Fibroblast of lung (primary cell): ENCODE measurements around the gene ARHGAP5.

Experiments used
- EZH2 ChIP-seq: IDR thresholded peaks from 2 replicates; pipeline ENCODE4 v1.5.1; 2012; ENCODE audit warnings: low read length, control low read depth, mild to moderate bottlenecking; ENCODE audit errors: missing control alignments
- TF ChIP-seq, protein P1 (sequence below), 2 donors: IDR thresholded peaks in 1 of 2; conservative IDR thresholded peaks in 1 of 2; 1 replicate in 1 of 2; 2 replicates in 1 of 2; pipeline ENCODE4 v1.5.1; 2011 to 2012; ENCODE audit warnings: low read length in 2 of 2, control low read depth in 1 of 2, inconsistent platforms in 1 of 2, low read depth in 1 of 2, mild to moderate bottlenecking in 1 of 2

DNA sequence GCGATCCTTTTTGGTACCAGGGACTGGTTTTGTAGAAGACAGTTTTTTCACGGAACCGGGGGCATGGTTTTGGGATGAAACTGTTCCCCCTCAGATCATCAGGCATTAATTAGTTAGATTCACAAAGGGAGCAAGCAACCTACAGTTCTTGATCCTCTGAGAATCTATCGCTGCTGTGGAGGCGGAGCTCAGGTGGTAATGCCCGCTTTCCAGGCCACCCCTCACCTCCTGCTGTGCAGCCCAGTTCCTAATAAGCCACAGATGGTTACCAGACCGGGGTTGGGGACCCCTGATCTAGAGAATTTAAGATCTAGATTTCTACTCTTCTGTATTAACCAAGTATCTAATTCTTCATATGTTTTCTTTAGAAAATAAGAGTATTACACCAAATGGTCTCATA lies 4.8 kb downstream of the ARHGAP5 start:
- TF ChIP-seq, protein P1, sequence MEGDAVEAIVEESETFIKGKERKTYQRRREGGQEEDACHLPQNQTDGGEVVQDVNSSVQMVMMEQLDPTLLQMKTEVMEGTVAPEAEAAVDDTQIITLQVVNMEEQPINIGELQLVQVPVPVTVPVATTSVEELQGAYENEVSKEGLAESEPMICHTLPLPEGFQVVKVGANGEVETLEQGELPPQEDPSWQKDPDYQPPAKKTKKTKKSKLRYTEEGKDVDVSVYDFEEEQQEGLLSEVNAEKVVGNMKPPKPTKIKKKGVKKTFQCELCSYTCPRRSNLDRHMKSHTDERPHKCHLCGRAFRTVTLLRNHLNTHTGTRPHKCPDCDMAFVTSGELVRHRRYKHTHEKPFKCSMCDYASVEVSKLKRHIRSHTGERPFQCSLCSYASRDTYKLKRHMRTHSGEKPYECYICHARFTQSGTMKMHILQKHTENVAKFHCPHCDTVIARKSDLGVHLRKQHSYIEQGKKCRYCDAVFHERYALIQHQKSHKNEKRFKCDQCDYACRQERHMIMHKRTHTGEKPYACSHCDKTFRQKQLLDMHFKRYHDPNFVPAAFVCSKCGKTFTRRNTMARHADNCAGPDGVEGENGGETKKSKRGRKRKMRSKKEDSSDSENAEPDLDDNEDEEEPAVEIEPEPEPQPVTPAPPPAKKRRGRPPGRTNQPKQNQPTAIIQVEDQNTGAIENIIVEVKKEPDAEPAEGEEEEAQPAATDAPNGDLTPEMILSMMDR (conservative IDR thresholded peaks at IDR 0.05 in 1 of 2, IDR thresholded peaks at IDR 0.05 in 1 of 2; ENCODE audit: low read depth in 1 of 2, low read length in 2 of 2), result no peak
- TF ChIP-seq EZH2, result no peak
